Smooth muscle cell (in vitro differentiated cells): ENCODE data around the gene BRIP1. TPM values are rescaled to one million over a fixed set of nuclear protein-coding genes. Genes with fewer than 3 reads are reported as not detected.

ENCODE experiments used
- DNase-seq: peaks from one replicate; lab custom pipeline; 2025; ENCODE audit not compliant: unreplicated experiment; lab: John Stamatoyannopoulos, UW
- H2AFZ ChIP-seq: fragments of 200-600 bp; sonication (generic); 2 replicates; pipeline ENCODE4 v1.6.0; 2016; ENCODE audit warnings: antibody characterized with exemption, low read depth, mild to moderate bottlenecking
- H3F3A ChIP-seq: fragments of 200-600 bp; sonication (generic); 2 replicates; pipeline ENCODE4 v1.6.0; 2017; ENCODE audit warnings: antibody characterized with exemption, low read depth
- H3K27ac ChIP-seq: fragments of 200-600 bp; sonication (generic); 2 replicates; pipeline ENCODE4 v1.5.1; 2016; ENCODE audit warnings: low read depth, mild to moderate bottlenecking
- H3K27me3 ChIP-seq: fragments of 200-600 bp; sonication (generic); 2 replicates; pipeline ENCODE4 v1.6.1; 2016; ENCODE audit warnings: low read depth, mild to moderate bottlenecking
- H3K36me3 ChIP-seq: fragments of 200-600 bp; sonication (generic); 2 replicates; pipeline ENCODE4 v1.5.1; 2016; ENCODE audit warnings: low read depth
- H3K4me1 ChIP-seq: fragments of 200-600 bp; sonication (generic); 2 replicates; pipeline ENCODE4 v1.5.1; 2016; ENCODE audit warnings: low read depth
- H3K4me2 ChIP-seq: fragments of 200-600 bp; sonication (generic); 2 replicates; pipeline ENCODE4 v1.6.0; 2016; ENCODE audit warnings: mild to moderate bottlenecking
- H3K4me3 ChIP-seq: fragments of 200-600 bp; sonication (generic); 2 replicates; pipeline ENCODE4 v1.5.1; 2016; ENCODE audit warnings: mild to moderate bottlenecking
- H3K79me2 ChIP-seq: fragments of 200-600 bp; sonication (generic); 2 replicates; pipeline ENCODE4 v1.6.0; 2016; ENCODE audit warnings: low read depth, mild to moderate bottlenecking
- H3K9ac ChIP-seq: fragments of 200-600 bp; sonication (generic); 2 replicates; pipeline ENCODE4 v1.6.0; 2016; ENCODE audit warnings: low read depth
- H3K9me3 ChIP-seq: fragments of 200-600 bp; sonication (generic); replicated peaks from 2 replicates; pipeline ENCODE4 v1.5.1; 2016; ENCODE audit warnings: low read depth
- H4K20me1 ChIP-seq: fragments of 200-600 bp; sonication (generic); 2 replicates; pipeline ENCODE4 v1.6.0; 2016; ENCODE audit warnings: low read depth
- WGBS: methylation state at CpG from one replicate; pipeline ENCODE4 v1.1.7; 2016; ENCODE audit warnings: low lambda C conversion rate; 5-methylcytosine and 5-hydroxymethylcytosine counted together
- polyA plus RNA-seq: library from polyadenylated mRNA; unstranded; fragments of >200 nt; fragmentation: Nextera tagmentation; extraction: Ambion mirVana; gene quantifications from 2 replicates; pipeline ENCODE4 v1.2.1, GENCODE V29; 2016
- total RNA-seq: library from RNA; depleted of rRNA; stranded (reverse); fragments of >200 nt; gene quantifications from 2 replicates; pipeline ENCODE4 v1.2.3, GENCODE V29; 2014
- TF ChIP-seq, protein P1 (sequence below): fragments of 200-600 bp; sonication (generic); IDR thresholded peaks from 2 replicates; pipeline ENCODE4 v1.5.1; 2017; ENCODE audit warnings: borderline replicate concordance, mild to moderate bottlenecking, antibody characterized with exemption; ENCODE audit not compliant: insufficient read depth, poor library complexity, severe bottlenecking

The BRIP1 gene
- total and polyA plus RNA-seq, 2 experiments from 2014 or later: 0.71 to 9.1 TPM

DNA sequence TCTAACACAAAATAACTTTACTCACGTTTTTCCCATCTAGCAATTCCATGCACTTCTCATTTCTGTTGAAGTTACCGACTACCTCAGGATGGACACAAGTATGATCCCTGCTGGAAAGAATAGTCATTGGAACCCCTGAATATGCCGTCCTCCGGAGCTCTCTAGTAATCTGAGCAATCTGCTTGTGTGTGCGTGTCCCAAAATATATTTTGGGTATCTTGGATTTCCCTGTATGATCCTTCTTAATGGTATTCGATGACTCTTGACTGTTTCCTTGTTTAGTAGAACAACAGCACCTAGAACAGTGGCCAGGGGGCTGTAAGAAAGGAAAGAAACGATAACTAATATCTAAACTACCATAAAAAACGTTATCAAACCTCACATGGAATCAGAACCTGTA is 54.9 kb downstream of the BRIP1 start:
- H3K9ac ChIP-seq: no peak overlapping the region
- H3K4me3 ChIP-seq: no peak overlapping the region
- H3K27ac ChIP-seq: no peak overlapping the region
- H3F3A ChIP-seq: no peaks in the 10 kb centered on the region
- no peaks in the 10 kb centered on the region for H3K79me2 ChIP-seq
- no peaks in the 10 kb centered on the region for H4K20me1 ChIP-seq
- H2AFZ ChIP-seq: no peak overlapping the region
- H3K9me3 ChIP-seq: no peaks in the 10 kb centered on the region
- H3K4me2 ChIP-seq: no peak overlapping the region
- DNase-seq: no peak
- no peaks in the 10 kb centered on the region for H3K4me1 ChIP-seq
- TF ChIP-seq, protein P1, sequence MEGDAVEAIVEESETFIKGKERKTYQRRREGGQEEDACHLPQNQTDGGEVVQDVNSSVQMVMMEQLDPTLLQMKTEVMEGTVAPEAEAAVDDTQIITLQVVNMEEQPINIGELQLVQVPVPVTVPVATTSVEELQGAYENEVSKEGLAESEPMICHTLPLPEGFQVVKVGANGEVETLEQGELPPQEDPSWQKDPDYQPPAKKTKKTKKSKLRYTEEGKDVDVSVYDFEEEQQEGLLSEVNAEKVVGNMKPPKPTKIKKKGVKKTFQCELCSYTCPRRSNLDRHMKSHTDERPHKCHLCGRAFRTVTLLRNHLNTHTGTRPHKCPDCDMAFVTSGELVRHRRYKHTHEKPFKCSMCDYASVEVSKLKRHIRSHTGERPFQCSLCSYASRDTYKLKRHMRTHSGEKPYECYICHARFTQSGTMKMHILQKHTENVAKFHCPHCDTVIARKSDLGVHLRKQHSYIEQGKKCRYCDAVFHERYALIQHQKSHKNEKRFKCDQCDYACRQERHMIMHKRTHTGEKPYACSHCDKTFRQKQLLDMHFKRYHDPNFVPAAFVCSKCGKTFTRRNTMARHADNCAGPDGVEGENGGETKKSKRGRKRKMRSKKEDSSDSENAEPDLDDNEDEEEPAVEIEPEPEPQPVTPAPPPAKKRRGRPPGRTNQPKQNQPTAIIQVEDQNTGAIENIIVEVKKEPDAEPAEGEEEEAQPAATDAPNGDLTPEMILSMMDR: no peak
- no peaks in the 10 kb centered on the region for H3K36me3 ChIP-seq
- WGBS: 95% methylated on average over 8 of the region's 8 CpGs
- no peaks in the 10 kb centered on the region for H3K27me3 ChIP-seq

DNA sequence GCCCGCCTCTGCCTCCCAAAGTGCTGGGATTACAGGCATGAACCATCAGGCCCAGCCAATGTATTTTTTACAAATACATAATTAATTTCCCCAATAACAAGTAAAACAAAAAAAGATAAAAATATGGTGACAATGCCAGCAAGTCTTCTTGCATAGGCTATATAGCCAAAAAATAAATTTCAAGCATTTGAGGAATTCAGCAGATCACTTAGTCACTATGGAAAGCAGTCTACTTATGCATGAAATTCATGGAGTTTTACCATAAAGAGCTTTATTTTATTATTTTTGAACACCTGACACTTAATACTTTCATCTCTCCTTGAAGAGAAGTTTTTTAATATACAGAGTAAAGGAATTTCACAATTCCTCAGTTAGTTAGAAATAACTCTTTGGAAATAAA is 56.4 kb downstream of the BRIP1 start:
- H3K9me3 ChIP-seq: no peaks in the 10 kb centered on the region
- H3K27ac ChIP-seq: no peak overlapping the region
- no peaks in the 10 kb centered on the region for H3K4me1 ChIP-seq
- no peaks in the 10 kb centered on the region for H3K36me3 ChIP-seq
- no peaks in the 10 kb centered on the region for H4K20me1 ChIP-seq
- H3K4me2 ChIP-seq: no peak overlapping the region
- no peak for DNase-seq
- no peak overlapping the region for H2AFZ ChIP-seq
- TF ChIP-seq, protein P1: no peak
- H3K79me2 ChIP-seq: no peaks in the 10 kb centered on the region
- 100% methylated on average over 1 of the region's 1 CpG for WGBS
- H3K27me3 ChIP-seq: no peaks in the 10 kb centered on the region
- no peaks in the 10 kb centered on the region for H3F3A ChIP-seq
- H3K9ac ChIP-seq: no peak overlapping the region
- no peak overlapping the region for H3K4me3 ChIP-seq

DNA sequence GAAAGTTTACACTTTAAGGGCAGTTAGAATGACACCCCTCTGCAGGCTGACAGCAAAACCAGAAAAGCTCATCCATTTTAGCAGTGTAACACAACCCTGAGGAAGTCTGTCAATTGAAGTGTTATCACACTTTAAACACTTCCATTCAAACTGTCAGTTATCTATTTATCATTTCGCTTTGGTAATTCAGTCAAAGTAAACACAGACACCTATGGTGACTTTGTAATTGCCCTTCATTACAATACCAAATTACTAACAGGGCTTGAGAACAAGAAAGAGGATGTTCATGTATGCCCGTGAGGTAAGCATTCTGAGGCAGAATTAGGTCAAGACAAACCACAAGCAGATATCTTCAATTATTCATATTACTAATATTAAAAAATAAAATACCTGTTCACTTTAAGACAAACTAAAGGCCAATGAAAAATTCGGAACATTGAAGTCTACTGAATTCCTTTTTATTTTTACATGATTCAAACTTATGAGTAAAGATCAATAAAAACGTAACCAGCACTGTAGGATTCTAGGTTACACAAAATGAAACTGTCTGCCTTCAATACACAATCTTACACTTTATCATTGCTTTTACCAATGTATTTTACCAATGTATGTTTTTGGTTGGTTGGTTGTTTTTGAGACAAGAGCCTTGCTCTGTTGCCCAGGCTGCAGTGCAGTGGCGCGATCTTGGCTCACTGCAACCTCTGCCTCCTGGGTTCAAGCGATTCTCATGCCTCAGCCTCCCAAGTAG is 57.1 kb downstream of the BRIP1 start:
- Histone ChIP-seq H3K4me2 (no peak overlapping the region), H3K27ac (no peak overlapping the region), H3K27me3 (no peaks in the 10 kb centered on the region), H3K9ac (no peak overlapping the region), H3K79me2 (no peaks in the 10 kb centered on the region), H3K4me3 (no peak overlapping the region), H4K20me1 (no peaks in the 10 kb centered on the region), H3K36me3 (no peaks in the 10 kb centered on the region), H3K9me3 (no peaks in the 10 kb centered on the region), H3K4me1 (no peaks in the 10 kb centered on the region), H3F3A (no peaks in the 10 kb centered on the region), H2AFZ (no peak overlapping the region)
- TF ChIP-seq, protein P1: no peak
- WGBS: 88% methylated on average over 7 of the region's 7 CpGs
- no peak for DNase-seq

DNA sequence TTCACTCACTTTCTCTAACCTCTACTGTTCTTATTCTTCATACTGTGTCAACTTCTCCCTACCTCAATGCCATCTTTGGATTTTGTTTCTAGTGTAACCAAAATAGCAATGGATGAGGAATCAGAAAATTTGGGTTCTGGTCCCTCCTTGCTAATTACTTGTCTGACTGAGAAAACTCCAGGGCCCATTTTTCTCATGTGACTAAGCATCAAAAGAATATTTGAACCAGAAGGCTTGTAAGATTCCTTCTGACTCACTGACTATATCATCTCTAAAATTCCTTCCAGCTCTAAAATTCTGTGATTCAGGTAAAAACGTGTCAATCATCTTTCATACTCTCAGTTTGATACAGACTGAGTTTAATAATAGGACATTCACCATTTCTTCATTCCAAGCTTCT is 57.9 kb downstream of the BRIP1 start:
- WGBS: 50% methylated on average over 1 of the region's 1 CpG
- Histone ChIP-seq H3F3A (no peaks in the 10 kb centered on the region), H3K9me3 (no peaks in the 10 kb centered on the region), H3K4me2 (no peak overlapping the region), H3K4me3 (no peak overlapping the region), H3K27ac (no peak overlapping the region), H3K9ac (no peak overlapping the region), H3K4me1 (no peaks in the 10 kb centered on the region), H3K27me3 (no peaks in the 10 kb centered on the region), H3K36me3 (no peaks in the 10 kb centered on the region), H4K20me1 (no peaks in the 10 kb centered on the region), H2AFZ (peak overlapping the region; percentile 39), H3K79me2 (no peaks in the 10 kb centered on the region)
- no peak for DNase-seq
- TF ChIP-seq, protein P1: no peak
